ENCODE data around the gene P2RY14.

Gene P2RY14

DNA sequence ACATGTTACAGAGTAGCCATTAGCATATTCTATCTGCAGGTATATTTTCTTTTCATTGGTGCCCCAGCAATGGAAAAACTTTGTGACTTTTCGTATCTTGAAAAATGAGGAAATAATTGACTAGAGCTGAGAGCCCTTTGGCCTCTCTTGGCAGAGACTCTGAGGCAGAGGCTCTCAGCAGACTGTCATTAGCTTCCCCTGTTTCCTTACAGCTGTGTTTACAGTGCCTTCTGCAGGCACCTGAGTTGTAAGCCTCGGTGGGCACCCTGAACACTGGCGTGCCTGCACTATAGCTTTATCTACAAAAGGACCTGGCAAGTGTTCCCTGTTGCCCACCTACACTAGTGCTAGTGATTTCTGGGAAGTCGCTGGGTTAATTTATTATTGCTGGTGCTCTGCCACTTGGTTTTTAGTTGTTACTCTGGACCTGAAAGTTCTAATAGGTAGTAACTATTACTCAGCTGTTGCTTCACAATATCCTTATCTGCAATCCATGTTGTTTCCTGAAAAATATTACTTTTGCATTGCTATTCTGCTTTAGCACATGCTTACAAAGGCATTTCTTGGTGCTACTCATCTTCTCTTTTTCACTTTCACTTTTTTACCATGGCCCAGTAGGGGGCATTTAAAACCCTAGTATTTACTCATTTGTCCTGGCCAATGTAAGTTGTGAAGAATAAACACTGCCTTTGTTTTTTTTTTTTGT lies 67.5 kb downstream of the P2RY14 start:
- DNase-seq = no peak

DNA sequence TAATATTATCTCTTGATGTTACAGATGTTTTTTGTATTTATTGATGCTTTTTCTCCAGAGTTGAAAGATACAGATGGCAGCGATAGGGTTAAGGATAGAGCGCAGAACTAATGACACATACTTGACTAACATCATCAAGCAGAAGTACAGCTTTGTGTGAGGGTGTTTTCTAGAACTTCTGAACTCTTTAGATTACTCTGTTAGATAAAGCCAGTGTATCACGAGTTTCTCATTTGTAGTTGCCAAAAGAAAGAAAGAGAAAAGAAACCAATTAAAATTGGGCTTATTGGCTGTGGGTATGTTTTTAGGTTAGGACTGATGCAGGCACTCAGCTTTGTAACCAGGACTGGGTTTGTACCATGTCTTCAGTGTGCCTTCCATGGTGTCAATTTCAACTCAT lies 68.7 kb downstream of the P2RY14 start:
- no peak for DNase-seq

DNA sequence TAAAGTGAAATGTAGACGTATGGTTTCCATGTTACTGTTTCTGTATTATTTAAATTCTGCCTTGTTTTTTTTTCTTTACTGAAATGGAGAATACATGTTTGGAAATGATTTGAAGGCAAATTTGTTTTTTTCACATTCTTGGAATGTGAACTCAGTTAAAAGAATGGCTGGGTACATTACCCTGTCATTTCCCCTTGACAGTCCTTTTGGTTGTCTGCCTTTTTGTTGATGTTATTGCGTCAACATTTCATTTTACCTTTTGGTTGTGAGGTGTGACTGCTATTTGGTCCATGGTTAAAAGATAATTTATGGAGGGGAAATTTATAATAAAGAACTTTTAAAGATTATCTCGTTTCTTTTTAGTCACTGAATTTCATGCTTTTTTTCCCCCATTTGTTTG lies 72.1 kb downstream of the P2RY14 start:
- no peak for DNase-seq

DNA sequence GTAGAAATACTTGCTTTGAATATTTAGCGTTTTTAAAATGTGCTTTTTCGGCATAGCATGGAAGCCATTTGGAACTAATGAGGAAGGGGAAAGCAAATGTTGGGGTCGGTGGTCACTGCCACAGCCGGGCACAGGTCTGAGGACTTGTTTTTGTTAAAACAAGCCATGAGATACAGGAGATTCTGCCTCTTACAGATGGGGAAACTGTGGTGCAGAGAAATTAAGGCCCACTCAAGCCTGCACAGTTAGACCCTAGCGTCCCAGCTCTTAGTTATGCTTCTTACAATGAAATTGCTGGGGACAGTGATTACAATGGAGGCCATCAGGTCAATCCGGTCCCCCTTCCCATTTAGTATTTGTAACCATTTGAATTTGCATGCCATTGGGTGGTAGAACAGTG lies 72.9 kb downstream of the P2RY14 start:
- no peak for DNase-seq

DNA sequence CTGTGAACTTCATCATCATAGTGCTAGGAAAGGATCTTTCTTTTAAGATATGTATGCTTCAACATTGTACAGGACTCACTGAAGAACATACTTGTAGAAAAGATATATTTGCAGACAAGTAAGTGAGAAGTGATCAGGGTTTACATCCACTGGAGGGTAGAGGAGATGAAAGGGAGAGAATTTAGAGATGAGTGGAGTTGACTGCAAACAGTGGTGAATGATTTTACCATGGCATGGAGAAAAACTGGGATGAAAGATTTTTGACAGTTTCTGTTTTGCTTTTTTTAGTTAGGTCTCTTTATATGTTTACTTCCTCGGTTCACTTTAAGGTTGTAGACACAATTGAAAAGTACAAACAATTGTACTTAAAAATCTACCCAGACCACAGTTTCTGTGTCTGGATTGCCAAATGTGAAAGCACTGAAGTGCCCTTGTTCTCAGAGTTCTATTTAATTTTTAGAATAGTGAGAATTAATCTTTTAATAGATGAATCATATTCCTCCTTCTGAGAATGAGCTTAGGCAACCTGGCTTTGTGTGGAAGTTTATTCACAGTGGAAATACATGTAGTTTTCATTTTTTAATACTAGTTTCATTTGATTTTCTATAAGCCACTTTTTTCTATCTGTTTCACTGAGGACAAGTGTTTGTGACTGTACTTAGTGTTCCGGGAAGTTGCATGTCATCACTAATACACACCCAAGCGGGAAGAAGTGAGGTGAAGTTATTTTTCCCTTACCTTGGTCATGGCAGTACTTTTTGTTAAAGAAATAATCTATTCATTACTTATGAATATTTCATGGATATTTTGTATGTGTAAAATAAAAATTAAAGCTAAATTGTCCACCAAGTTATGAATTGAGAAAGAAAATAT lies 73.6 kb downstream of the P2RY14 start:
- no peak for DNase-seq

DNA sequence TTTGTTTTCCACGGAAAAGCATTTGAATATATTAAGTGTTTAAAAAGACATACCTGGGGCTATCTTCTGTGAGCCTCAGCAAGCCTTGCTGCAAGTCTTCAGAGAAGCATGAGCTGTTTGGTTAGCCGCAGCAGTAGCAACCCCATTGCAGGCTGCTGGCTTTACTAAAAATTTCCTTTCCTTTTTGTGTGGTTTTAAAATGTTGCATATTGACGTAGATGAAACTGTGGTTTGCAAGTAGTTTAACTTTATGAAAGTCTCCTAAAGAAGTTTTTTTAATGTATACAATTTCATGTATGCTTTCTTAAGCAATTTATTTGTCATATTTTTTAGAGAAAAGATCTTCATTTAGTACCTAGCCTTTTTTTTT lies 75.3 kb downstream of the P2RY14 start, which contains the start of gene GPR171:
TSS of gene GPR171 (minus strand) at position 166 of the 370 bp plus-strand sequence. CDS start 3,830 bp downstream, outside the sequence.
- no peak for DNase-seq

DNA sequence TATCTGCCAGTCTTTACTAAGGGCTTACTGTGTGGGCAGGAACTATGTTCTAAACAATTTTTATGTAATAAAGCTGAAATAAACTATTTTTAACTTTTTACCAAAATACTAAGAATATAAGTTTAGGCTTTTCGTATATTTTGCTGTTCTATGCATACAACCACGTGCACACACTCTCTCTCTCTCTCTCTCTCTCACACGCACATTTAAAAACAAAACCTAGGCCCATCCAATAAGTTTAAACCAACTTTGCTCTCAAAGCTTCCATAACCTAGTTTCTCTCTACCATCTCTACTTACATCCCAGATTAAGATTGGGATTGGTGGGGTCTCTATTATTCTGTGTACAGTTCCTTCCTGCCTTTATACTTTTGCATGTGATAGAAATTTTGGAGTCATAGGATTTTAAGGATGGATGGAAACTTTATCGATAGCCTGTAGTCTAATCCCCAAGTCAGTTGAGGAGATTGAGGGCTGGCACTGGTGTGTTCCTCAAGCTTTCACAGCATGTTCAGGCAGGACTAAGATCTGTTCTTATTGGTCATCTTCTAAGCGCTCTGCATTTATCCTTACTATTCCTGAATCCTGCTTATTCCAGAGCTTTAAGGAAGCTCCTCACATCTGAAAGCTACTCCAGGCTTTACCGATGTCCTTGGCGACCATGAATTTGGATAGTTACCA lies 77.2 kb downstream of the P2RY14 start:
- no peak for DNase-seq

DNA sequence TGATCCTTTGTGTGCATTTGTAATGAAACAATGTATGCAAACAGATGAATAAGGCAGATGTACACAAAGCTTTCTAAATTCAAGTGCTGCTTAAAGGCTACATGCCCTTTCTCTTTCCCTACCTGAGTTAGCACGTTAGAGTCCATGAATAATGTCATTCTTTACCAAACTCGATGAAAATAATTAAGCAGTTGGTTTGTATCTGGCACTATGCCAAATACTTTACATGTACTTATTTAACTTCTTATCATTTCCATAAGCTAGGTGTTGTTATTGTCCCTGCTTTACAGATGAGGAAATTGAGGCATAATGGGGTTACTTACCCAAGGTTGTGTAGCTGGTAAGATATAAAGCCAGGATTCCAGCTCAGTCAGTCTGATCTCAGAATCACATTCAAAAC lies 77.8 kb downstream of the P2RY14 start:
- DNase-seq = no peak

DNA sequence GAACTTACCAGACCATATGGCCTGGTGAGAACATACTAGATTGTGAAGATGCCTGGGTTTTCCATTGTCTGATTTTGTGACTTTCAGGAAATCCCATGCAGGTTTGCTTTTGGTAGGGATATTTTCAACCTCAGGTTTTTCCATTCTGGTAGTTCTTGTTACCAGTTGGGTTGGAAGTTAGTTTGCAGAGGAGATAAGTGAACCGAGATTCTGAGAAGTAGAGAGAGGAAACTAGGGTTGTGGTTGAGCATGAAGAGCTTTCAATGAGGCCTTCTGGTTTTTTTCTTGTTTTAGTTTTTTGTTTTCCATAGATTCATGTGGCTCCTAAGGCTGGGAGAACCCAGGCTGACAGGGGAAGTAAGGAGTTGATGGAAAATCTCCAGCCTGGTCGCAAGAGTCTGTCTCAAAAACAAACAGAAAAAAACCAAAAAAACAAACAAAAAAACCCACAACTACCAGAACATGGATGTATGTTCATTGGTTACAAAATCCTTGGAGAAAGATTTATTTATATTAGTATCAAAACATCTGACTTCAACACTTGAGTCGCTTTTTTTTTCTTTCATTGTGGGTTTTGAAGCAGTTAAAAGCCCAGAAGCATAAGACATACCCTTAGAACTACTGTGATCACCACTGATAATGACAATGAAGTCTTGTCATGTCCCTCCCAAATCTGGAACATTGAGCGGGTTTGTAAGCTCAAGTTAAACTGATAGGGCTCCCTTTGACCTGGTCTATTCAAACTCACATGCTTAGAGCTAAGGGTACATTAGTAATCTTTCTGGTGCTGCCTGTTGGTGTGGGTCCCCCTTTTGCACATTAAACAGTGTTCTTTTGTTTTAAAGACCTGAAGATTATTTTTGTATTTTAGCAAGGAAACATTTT lies 78.5 kb downstream of the P2RY14 start:
- no peak for DNase-seq

DNA sequence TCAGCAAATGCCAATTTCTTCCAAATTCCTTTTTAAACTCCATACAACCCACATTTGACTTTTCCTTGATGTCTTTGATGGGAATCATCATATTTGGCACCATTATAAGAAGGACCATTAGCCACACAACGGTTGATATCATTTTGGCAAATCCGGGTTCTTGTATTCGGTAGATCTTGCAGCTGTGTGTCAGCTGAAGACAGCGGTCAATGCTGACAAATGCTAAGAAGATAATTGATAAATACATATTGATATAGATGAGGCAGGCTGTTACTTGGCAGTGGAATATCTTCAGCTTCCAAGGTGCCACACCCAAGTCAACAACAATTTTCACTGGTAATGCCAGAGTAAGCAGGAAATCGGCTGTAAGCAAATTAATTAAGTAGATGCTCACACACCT lies 79.5 kb downstream of the P2RY14 start:
- DNase-seq = no peak

DNA sequence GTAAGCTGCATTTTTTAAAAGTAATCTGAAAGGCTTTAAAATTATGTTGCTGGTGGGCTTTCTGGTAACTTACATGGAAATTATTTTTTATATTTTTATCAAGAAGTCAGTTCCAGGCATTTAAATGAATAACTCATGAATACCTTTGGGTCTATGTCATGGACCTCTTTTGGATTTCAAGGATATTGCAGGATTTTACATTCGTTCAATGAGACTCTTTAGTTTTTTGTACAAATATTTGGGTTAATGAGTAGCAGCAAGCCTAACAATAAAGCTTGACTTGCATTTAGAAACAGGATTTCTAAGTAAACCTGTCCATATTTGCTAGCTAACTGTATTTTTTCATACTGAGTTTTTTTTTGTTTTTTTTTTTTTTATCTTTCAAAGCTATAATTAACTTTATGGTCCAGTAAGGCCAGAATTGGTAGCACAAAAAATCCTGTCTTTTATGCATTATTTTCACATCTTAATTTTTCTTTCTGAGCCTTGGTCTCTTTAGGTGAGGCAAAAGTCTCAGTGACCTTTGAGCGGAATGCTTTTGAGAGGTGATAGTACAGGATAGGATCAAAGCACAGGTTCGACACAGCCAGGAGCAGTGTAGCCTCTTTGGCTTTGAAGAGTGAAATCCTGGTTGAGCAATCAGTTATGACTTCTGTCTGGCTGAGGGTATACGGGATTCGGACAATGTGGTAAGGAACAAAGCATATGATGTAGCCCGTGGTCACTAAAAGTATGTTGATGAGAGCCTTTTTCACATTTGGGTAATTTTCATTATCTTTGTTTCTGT lies 80.2 kb downstream of the P2RY14 start:
- no peak for DNase-seq

DNA sequence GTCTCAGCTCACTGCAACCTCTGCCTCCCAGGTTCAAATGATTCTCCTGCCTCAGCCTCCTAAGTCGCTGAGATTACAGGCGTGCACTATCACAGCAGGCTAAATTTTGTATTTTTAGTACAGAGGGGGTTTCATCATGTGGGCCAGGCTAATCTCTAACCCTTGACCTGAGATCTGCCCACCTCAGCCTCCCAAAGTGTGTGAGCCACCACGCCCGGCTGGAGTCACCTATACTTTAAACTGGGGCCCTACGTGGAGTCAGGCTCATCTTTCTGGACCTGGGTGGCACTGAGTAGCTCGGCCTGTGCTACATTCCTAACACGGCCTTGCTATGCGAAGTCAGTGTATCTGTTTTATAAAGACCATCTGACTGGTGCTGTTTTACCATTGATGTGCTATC lies 81.1 kb downstream of the P2RY14 start:
- no peak for DNase-seq

DNA sequence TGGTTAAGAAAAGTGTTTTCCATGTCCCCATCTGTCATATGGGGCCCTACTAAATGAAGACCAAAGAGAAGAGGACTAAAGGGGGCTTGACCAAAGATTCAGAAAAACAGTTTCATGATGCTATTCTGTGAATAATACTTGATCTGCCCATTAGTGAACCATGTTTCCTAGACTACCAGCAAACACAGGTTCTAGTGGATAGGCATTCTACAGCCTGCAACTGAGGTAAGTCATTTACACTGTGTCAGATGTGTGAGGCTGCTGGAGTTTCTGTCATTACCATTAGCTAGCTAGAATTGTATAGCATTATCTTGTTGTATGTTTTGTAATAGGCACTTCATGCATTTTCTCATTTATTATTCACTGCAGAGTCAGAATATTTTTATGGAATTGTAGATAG lies 81.9 kb downstream of the P2RY14 start:
- no peak for DNase-seq

DNA sequence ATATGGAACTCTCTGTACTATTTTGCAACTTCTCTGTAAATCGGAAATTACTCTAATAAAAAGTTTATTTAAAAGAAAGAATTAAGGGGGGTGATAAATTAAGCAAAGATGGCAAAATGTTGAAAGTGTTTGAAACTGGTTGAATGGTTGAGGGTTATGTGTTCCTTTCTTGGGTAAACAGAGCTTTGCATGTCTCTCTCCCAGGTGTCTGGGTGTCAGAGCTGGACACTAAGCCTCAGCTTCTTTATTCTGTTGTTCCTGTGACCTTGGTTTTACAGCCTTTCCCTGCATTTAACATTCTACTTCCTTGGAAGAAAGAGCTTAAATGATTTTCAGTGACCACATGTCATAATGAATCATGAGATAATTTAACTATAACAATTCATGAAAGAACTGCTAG lies 82.5 kb downstream of the P2RY14 start:
- no peak for DNase-seq

DNA sequence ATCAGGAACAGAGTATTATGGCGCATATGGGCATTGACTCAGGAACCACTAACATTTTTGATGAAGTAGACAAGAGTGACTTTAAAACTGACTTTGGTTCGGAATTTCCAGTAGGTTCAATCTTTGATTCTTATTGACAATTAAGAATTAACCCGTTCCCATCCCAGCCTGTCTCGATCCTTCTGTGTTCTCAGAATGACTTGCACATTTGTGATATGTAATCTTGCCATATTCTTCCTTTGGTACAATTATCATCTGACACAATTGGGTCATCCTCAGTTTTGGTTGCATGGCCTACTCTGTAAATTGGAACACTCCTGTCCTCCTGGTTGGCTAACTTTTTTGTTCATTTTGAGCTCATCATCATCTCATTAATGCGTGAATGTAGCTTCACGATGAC lies 85.8 kb downstream of the P2RY14 start:
- DNase-seq = no peak

DNA sequence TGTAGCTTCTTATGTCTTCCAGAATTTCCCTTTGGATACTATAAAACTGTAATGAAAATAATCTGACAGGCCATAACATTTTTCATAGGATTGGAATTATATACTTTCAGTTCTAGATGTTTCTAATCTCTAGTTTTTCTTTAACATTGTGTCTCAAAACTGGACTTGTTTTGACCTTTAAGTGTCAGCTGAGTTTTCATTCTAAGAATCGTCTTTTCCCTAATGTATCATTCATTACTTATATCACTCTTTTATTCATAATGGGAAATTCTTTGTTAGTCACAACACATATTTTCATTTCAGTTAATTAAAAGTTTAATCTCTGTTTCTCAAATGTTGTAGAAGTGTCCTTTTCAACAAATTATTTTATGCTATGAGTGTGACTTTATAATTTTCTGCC lies 87.2 kb downstream of the P2RY14 start:
- no peak for DNase-seq

DNA sequence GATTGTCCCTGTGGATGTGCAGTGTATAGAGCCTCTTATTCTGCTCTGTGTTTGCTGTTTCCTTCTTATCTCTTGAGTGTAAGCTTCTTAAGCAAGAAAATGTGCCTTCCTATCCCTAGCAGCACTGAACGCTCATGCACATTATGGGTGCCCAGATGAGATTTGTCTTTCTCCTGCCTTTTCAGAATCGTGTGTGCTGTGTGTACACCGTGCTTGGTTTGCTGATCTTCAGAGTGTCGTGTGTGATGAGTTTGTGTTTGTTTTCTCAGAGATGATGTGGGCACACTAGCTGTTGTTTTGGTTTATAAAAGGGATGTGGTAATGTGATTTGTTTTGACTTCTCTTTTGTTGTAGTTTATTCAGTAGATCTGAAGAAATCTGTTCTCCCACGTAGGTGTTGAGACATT lies 95.1 kb downstream of the P2RY14 start:
- DNase-seq = no peak

DNA sequence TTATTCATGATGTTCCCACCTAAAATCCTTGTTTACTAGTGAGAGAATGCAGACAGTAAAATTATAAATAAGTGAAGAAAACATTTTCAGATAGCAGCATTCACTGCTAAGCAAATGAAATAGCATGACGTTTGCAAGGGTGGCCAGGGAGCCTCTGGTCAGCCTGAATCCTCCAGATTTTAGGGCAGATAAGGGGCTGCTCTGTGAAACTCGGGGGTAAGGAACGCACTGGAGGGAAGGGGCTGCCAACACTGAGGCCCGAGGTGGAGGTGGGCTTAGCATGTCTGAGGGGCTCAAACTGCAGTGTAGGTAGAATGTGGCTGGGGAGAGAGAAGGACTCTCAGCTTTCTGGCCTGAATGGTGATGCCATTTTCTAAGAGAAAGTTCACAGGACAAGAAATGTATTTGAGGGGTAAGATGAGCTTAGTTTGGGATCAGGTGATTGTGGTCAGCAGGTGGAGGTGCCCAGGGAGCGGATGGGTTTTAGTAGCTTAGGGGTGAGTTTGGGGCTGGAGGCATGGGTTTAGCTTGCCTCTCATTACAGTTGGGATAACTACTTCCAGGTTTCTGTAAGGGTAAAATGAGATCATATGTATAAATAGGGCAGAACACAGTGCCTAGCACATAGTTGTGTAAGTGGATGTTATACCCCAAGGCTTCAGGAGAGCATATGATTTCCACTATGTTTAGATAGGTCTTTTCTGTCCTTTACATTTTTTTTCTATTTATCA lies 95.8 kb downstream of the P2RY14 start:
- no peak for DNase-seq

DNA sequence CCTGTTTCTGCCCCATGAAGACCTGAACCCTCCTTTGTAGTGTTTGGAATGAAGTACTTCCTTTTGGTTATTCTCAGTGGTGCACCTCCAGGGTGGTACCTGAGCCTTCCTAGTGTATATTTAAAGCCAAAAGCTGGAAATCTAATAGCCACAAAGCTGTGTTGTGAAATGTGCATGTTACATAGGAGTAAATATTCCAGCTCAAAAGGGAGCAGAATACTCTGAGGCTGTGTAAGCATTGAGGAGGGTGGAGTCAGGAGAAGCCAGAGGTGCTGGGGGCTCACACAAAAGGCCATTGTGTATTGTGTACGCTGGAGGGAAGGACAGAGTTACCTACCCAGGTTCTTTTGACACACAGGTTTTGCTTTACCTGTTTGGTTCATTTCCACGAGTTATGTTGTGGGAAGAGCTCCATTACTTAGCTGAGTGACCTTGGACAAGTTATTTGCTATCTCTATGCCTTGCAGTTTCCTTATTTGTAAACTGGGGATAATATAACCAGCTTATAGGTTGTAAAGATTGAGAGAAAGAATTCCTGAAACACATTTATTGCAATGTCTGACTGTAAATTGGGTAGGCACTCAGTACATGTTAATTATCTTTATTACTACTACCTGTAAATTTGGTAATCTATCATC lies 100.0 kb downstream of the P2RY14 start:
- no peak for DNase-seq

DNA sequence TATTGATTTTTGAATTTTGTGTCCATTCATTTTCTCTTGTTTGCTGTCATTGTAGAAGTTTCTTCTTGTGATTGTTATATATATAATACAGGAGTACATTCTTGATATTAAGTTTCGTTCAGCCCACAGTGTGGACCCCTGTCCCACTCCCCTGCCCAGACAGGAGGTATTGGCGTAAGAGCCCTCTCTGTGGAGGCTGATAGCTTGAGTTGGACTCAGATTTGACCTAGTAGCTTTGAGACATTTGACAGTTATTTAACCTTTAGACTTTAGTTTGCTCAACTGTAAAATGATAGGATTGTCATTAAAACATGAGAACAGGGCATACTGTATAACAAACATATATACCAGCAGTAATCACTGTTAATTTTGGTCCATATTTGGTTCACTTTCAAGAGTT lies 102.4 kb downstream of the P2RY14 start:
- DNase-seq = no peak

DNA sequence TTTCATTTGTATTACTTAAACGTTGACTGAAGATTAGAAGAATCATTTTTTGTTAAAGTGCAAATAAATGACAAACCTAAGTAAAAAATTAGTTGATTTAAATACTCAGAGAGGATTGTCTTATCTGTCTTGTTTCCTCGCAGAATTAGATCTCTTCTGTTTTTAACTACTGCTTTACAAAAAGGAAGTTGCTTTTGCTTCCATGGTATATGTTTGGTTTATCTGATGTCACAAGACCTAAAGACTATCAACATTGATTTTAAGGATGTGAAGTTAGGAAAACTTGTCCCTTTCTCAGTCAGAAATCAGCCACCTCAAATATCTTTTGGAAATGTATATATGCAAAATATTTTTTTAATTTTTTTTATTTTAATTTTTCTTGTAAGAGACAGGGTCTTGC lies 104.0 kb downstream of the P2RY14 start:
- no peak for DNase-seq
